Liver (tissue), 9 donors: Measurements from ENCODE around the gene GLT1D1. TPM values are rescaled to one million over a fixed set of nuclear protein-coding genes. Genes with fewer than 3 reads are reported as not detected.

Experiments
- DNase-seq: peaks from one replicate; pipeline ENCODE4 v3.0.0-alpha.2; 2017; ENCODE audit warnings: low spot score
- H3K27ac ChIP-seq, 2 donors: one replicate each; pipeline ENCODE4 v1.7.0; 2013; ENCODE audit warnings: inconsistent platforms in 2 of 2, low read length in 2 of 2, control low read depth in 1 of 2, low read depth in 1 of 2, mild to moderate bottlenecking in 1 of 2
- H3K27me3 ChIP-seq, 4 donors: one replicate each; pipeline versions ENCODE4 v1.6.1 to v1.7.0; 2013; ENCODE audit warnings: low read length in 3 of 4, inconsistent platforms in 1 of 4, mild to moderate bottlenecking in 1 of 4, moderate library complexity in 1 of 4; ENCODE audit not compliant: control insufficient read depth in 4 of 4, insufficient read depth in 4 of 4
- H3K36me3 ChIP-seq, 4 donors: one replicate each; pipeline versions ENCODE4 v1.6.1 to v1.7.0; 2013; ENCODE audit warnings: low read length in 3 of 4, mild to moderate bottlenecking in 3 of 4, low read depth in 1 of 4, moderate library complexity in 1 of 4; ENCODE audit not compliant: control insufficient read depth in 4 of 4, insufficient read depth in 3 of 4
- H3K4me1 ChIP-seq, 4 donors: one replicate each; pipeline versions ENCODE4 v1.6.1 to v1.7.0; 2013; ENCODE audit warnings: low read length in 3 of 4, mild to moderate bottlenecking in 3 of 4, moderate library complexity in 1 of 4; ENCODE audit not compliant: control insufficient read depth in 4 of 4, insufficient read depth in 4 of 4
- H3K4me3 ChIP-seq, 3 donors: one replicate each; pipeline versions ENCODE4 v1.6.1 to v1.7.0; 2013; ENCODE audit warnings: low read length in 3 of 3, control low read depth in 1 of 3, low read depth in 1 of 3, mild to moderate bottlenecking in 1 of 3
- H3K9ac ChIP-seq, 2 donors: one replicate each; pipeline ENCODE4 v1.7.0; 2013; ENCODE audit warnings: low read length in 2 of 2, mild to moderate bottlenecking in 2 of 2, moderate library complexity in 2 of 2, control low read depth in 1 of 2, low read depth in 1 of 2
- H3K9me3 ChIP-seq, 4 donors: one replicate each; pipeline versions ENCODE4 v1.6.1 to v1.7.0; 2013; ENCODE audit warnings: low read length in 3 of 4; ENCODE audit not compliant: control insufficient read depth in 4 of 4
- EGR1 ChIP-seq, 2 donors: IDR thresholded peaks; 2 replicates each; pipeline ENCODE4 v1.6.1; 2016 to 2018; ENCODE audit warnings: antibody characterized with exemption in 2 of 2, low read depth in 2 of 2
- FOXA1 ChIP-seq: IDR thresholded peaks from 2 replicates; pipeline ENCODE4 v1.6.1; 2016; ENCODE audit warnings: antibody characterized with exemption
- FOXA2 ChIP-seq: IDR thresholded peaks from 2 replicates; pipeline ENCODE4 v1.6.1; 2016; ENCODE audit warnings: antibody characterized with exemption
- GABPA ChIP-seq, 2 donors: IDR thresholded peaks in 1 of 2; conservative IDR thresholded peaks in 1 of 2; 2 replicates each; pipeline ENCODE4 v1.6.1; 2016; ENCODE audit warnings: antibody characterized with exemption in 2 of 2, mild to moderate bottlenecking in 1 of 2, moderate library complexity in 1 of 2
- HNF4A ChIP-seq, 2 donors: conservative IDR thresholded peaks; 2 replicates each; pipeline ENCODE4 v1.6.1; 2016; ENCODE audit warnings: antibody characterized with exemption in 2 of 2, mild to moderate bottlenecking in 2 of 2
- HNF4G ChIP-seq: IDR thresholded peaks from 2 replicates; pipeline ENCODE4 v1.6.1; 2016; ENCODE audit warnings: antibody characterized with exemption
- MAX ChIP-seq: IDR thresholded peaks from 2 replicates; pipeline ENCODE4 v1.6.1; 2016; ENCODE audit warnings: antibody characterized with exemption
- NR2F2 ChIP-seq: IDR thresholded peaks from 2 replicates; pipeline ENCODE4 v1.6.1; 2016; ENCODE audit warnings: antibody characterized with exemption
- RAD21 ChIP-seq, 2 donors: IDR thresholded peaks; 2 replicates each; pipeline ENCODE4 v1.6.1; 2016; ENCODE audit warnings: antibody characterized with exemption in 2 of 2, mild to moderate bottlenecking in 2 of 2
- SP1 ChIP-seq: IDR thresholded peaks from 2 replicates; pipeline ENCODE4 v1.6.1; 2018; ENCODE audit warnings: antibody characterized with exemption, mild to moderate bottlenecking
- TAF1 ChIP-seq: conservative IDR thresholded peaks from 2 replicates; pipeline ENCODE4 v1.6.1; 2016; ENCODE audit warnings: antibody characterized with exemption, mild to moderate bottlenecking
- YY1 ChIP-seq: IDR thresholded peaks from 2 replicates; pipeline ENCODE4 v1.6.1; 2016; ENCODE audit warnings: antibody characterized with exemption, mild to moderate bottlenecking
- ZBTB33 ChIP-seq: IDR thresholded peaks from 2 replicates; pipeline ENCODE4 v1.6.1; 2016; ENCODE audit warnings: antibody characterized with exemption
- WGBS: extraction: QIAGEN DNeasy Blood & Tissue Kit; methylation state at CpG from one replicate; pipeline ENCODE4 v1.1.7; 2013; 5-methylcytosine and 5-hydroxymethylcytosine counted together
- polyA plus RNA-seq, 2 donors: library from polyadenylated mRNA; stranded (reverse) in 1 of 2; unstranded in 1 of 2; fragments of 200-250 nt in 1 of 2; fragments of >200 nt in 1 of 2; fragmentation: Nextera tagmentation in 1 of 2; extraction: Ambion mirVana in 1 of 2; gene quantifications; one replicate each; pipeline versions ENCODE4 v1.2.1 to v1.2.3, GENCODE V29; 2013 to 2015
- total RNA-seq, 2 donors: library from RNA; depleted of rRNA; stranded (reverse); fragments of >200 nt; gene quantifications; one replicate each; pipeline ENCODE4 v1.2.3, GENCODE V29; 2014
- TF ChIP-seq, protein P1 (sequence below): fragments of 150-350 bp; IDR thresholded peaks from 2 replicates; pipeline ENCODE4 v1.5.1; 2017; ENCODE audit warnings: improper control_type of control experiment, low read depth, low read length; ENCODE audit not compliant: missing input control
- TF ChIP-seq, protein P2 (sequence below): IDR thresholded peaks from 2 replicates; pipeline ENCODE4 v1.6.1; 2016; ENCODE audit warnings: antibody characterized with exemption
- TF ChIP-seq, protein P3 (sequence below): IDR thresholded peaks from 2 replicates; pipeline ENCODE4 v1.6.1; 2016; ENCODE audit warnings: antibody characterized with exemption, mild to moderate bottlenecking
- donor health status: healthy.
- donor health status: healthy.
- donor health status: healthy.
- donor health status: healthy.
- donor health status: healthy.

GLT1D1 gene
- total and polyA plus RNA-seq, 4 donors: 10.4 to 17.7 (median 13.9) TPM

- WGBS: 85% methylated on average over 13 of the region's 13 CpGs
- TF ChIP-seq TAF1 (no peak), HNF4G (no peak), RAD21 (IDR thresholded peaks at IDR 0.05) (no peak), EGR1 (IDR thresholded peaks at IDR 0.05; ENCODE audit: low read depth in 2 of 2) (no peak), NR2F2 (no peak), SP1 (no peak), GABPA (IDR thresholded peaks at IDR 0.05 in 1 of 2, conservative IDR thresholded peaks at IDR 0.05 in 1 of 2) (no peak), YY1 (no peak), HNF4A (conservative IDR thresholded peaks at IDR 0.05) (no peak), FOXA2 (no peak), FOXA1 (no peak), ZBTB33 (no peak), MAX (no peak)
- TF ChIP-seq, protein P1, sequence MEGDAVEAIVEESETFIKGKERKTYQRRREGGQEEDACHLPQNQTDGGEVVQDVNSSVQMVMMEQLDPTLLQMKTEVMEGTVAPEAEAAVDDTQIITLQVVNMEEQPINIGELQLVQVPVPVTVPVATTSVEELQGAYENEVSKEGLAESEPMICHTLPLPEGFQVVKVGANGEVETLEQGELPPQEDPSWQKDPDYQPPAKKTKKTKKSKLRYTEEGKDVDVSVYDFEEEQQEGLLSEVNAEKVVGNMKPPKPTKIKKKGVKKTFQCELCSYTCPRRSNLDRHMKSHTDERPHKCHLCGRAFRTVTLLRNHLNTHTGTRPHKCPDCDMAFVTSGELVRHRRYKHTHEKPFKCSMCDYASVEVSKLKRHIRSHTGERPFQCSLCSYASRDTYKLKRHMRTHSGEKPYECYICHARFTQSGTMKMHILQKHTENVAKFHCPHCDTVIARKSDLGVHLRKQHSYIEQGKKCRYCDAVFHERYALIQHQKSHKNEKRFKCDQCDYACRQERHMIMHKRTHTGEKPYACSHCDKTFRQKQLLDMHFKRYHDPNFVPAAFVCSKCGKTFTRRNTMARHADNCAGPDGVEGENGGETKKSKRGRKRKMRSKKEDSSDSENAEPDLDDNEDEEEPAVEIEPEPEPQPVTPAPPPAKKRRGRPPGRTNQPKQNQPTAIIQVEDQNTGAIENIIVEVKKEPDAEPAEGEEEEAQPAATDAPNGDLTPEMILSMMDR: no peak
- TF ChIP-seq, protein P2, sequence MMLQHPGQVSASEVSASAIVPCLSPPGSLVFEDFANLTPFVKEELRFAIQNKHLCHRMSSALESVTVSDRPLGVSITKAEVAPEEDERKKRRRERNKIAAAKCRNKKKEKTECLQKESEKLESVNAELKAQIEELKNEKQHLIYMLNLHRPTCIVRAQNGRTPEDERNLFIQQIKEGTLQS: no peak
- TF ChIP-seq, protein P3, sequence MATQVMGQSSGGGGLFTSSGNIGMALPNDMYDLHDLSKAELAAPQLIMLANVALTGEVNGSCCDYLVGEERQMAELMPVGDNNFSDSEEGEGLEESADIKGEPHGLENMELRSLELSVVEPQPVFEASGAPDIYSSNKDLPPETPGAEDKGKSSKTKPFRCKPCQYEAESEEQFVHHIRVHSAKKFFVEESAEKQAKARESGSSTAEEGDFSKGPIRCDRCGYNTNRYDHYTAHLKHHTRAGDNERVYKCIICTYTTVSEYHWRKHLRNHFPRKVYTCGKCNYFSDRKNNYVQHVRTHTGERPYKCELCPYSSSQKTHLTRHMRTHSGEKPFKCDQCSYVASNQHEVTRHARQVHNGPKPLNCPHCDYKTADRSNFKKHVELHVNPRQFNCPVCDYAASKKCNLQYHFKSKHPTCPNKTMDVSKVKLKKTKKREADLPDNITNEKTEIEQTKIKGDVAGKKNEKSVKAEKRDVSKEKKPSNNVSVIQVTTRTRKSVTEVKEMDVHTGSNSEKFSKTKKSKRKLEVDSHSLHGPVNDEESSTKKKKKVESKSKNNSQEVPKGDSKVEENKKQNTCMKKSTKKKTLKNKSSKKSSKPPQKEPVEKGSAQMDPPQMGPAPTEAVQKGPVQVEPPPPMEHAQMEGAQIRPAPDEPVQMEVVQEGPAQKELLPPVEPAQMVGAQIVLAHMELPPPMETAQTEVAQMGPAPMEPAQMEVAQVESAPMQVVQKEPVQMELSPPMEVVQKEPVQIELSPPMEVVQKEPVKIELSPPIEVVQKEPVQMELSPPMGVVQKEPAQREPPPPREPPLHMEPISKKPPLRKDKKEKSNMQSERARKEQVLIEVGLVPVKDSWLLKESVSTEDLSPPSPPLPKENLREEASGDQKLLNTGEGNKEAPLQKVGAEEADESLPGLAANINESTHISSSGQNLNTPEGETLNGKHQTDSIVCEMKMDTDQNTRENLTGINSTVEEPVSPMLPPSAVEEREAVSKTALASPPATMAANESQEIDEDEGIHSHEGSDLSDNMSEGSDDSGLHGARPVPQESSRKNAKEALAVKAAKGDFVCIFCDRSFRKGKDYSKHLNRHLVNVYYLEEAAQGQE: no peak
- Histone ChIP-seq H3K4me3 (no peak overlapping the region), H3K9me3 (no peaks in the 10 kb centered on the region), H3K9ac (no peak overlapping the region), H3K27me3 (no peaks in the 10 kb centered on the region), H3K4me1 (peaks cover 4 to 41% (median 26%) of the 10 kb centered on the region in 4 donors), H3K27ac (no peak overlapping the region), H3K36me3 (no peaks in the 10 kb centered on the region)
- DNase-seq: no peak
Measured at GRCh38 chr12:128970941-128971340, 117.7 kb downstream of the GLT1D1 start.

DNA sequence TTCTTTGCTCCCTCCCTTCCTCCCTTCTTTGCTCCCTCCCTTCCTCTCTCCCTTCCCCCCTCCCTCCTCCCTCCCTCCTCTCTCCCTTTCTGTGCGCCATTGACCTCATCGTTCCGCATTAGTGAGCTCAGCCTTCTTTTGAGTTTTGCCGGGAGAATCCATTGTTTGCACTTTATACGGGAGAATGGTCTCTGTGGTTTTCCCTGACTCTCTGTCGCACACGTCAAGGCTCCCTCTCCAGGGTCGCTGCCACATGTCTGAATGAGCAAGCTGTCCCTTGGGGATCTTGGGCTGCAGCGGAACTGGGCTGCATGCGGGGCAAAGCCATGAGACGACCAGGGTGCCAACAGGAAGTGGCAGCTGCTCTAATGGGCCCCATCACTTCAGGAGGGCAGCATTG is 118.5 kb downstream of the GLT1D1 start:
- DNase-seq: no peak
- no peaks in the 10 kb centered on the region for H3K36me3 ChIP-seq
- no peaks in the 10 kb centered on the region for H3K27me3 ChIP-seq
- H3K4me3 ChIP-seq: no peak overlapping the region
- H3K9me3 ChIP-seq: no peaks in the 10 kb centered on the region
- no peak overlapping the region for H3K27ac ChIP-seq
- WGBS: 78% methylated on average over 11 of the region's 11 CpGs
- no peak for TF ChIP-seq FOXA1
- no peak overlapping the region for H3K9ac ChIP-seq
- H3K4me1 ChIP-seq: peaks cover 4 to 41% (median 26%) of the 10 kb centered on the region in 4 donors
